ENCODE measurements around the gene HSH2D. TPM values are rescaled to one million over a fixed set of nuclear protein-coding genes. Genes with fewer than 3 reads are reported as not detected.

The HSH2D gene
- total RNA-seq, 1 donor from 2014 or later = not detected

DNA sequence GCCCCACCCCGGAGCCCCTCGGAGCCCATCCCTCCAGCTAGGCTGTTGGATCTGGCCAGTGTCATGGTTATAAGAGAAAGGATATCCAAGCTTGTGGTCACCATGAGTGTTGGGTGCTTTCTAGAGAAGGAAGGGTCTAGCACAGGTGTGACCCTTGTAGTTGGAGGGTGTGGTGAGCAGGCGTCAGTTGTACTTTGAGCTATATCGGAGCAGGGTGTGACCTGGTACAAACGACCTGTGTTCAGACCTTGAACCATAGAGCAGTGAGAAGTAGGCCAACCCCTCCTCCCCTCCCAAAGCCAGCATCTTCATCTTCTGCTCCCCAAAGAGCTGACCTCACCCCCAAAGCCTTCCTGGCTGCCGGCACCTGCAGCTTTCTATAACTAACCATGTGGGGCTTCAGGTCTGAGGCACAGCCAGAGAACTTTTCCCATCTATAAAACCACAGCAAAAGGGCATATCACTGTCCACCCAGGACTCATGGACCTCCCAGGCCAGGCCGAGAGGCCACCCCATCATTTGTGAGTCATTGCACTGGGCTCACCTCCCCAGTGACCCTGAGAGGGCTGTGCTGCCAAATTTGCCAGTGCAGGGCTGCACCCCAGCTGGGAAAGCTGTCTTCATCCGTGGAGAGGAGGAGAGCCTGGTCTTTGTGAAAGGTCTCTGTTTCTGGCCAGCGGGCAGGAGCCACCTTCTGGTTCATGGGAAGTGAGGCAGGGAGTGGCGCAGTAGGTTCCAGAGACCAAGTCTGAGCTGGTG, 17.6 kb upstream of the HSH2D start:
- Mint-ChIP-seq H3K9me3 (ENCODE audit: unreplicated experiment) (no peaks in the 10 kb centered on the region), H3K36me3 (ENCODE audit: low read depth, unreplicated experiment) (peaks cover 28% of the 10 kb centered on the region), H3K4me3 (ENCODE audit: unreplicated experiment) (no peak overlapping the region), H3K4me1 (ENCODE audit: low read depth, unreplicated experiment) (no peaks in the 10 kb centered on the region), H3K27me3 (ENCODE audit: low read depth, unreplicated experiment) (no peaks in the 10 kb centered on the region), H3K27ac (ENCODE audit: unreplicated experiment) (no peak overlapping the region)
- H3K9me3 ChIP-seq (ENCODE audit: insufficient read depth, low read depth, low read length) = no peaks in the 10 kb centered on the region
- TF ChIP-seq, protein P1, sequence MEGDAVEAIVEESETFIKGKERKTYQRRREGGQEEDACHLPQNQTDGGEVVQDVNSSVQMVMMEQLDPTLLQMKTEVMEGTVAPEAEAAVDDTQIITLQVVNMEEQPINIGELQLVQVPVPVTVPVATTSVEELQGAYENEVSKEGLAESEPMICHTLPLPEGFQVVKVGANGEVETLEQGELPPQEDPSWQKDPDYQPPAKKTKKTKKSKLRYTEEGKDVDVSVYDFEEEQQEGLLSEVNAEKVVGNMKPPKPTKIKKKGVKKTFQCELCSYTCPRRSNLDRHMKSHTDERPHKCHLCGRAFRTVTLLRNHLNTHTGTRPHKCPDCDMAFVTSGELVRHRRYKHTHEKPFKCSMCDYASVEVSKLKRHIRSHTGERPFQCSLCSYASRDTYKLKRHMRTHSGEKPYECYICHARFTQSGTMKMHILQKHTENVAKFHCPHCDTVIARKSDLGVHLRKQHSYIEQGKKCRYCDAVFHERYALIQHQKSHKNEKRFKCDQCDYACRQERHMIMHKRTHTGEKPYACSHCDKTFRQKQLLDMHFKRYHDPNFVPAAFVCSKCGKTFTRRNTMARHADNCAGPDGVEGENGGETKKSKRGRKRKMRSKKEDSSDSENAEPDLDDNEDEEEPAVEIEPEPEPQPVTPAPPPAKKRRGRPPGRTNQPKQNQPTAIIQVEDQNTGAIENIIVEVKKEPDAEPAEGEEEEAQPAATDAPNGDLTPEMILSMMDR (IDR thresholded peaks at IDR 0.05; ENCODE audit: insufficient read depth, low read depth, low read length) = no peak
- TF ChIP-seq EZH2 (IDR thresholded peaks at IDR 0.05; ENCODE audit: insufficient read depth, low read length) = no peak
- FAIRE-seq (no peak), DNase-seq (ENCODE audit: low read depth) (no peak)
- no peaks in the 10 kb centered on the region for H3K79me2 ChIP-seq (ENCODE audit: insufficient read depth, low read length)
- H3K27ac ChIP-seq (ENCODE audit: low read depth, low read length) = no peak overlapping the region
- H2AFZ ChIP-seq (ENCODE audit: low read depth, low read length) = no peak overlapping the region
- no peak overlapping the region for H3K4me3 ChIP-seq (ENCODE audit: insufficient read depth, low read depth, low read length)
- H3K36me3 ChIP-seq (ENCODE audit: insufficient read depth, low read length) = peaks cover 25% of the 10 kb centered on the region
- peaks cover 12% of the 10 kb centered on the region for H4K20me1 ChIP-seq (ENCODE audit: insufficient read depth, low read length)
- no peak overlapping the region for H3K9ac ChIP-seq (ENCODE audit: low read length)
- no peak overlapping the region for H3K4me2 ChIP-seq (ENCODE audit: low read length)
- no peaks in the 10 kb centered on the region for H3K4me1 ChIP-seq (ENCODE audit: insufficient read depth, low read length)
- H3K27me3 ChIP-seq (ENCODE audit: insufficient read depth, low read length) = no peaks in the 10 kb centered on the region

DNA sequence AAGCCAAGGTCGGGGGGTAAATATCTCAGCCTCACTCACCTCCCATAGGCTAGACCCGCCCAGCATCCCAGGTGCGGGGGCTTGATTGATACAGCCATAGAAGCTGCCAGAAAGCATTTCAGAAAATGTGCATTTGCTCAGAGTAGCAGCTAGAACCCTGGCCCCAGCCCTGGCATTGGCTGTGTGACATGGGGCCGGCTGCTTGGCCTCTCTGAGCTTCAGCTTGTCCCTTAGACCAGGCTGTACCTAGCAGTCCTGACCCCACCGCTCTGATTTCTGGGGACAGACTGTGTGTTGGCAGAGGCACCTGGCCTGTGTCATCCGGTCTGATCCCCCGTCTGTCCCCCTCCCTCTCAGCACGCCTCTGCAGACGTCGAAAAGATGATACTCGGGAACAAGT, 16.4 kb upstream of the HSH2D start:
- no peak overlapping the region for H3K4me3 ChIP-seq (ENCODE audit: insufficient read depth, low read depth, low read length)
- DNase-seq (ENCODE audit: low read depth) (no peak), FAIRE-seq (no peak)
- H3K4me1 ChIP-seq (ENCODE audit: insufficient read depth, low read length) = no peaks in the 10 kb centered on the region
- H3K79me2 ChIP-seq (ENCODE audit: insufficient read depth, low read length) = no peaks in the 10 kb centered on the region
- peak overlapping the region; percentile 40 for H3K4me3 Mint-ChIP-seq (ENCODE audit: unreplicated experiment)
- H3K9ac ChIP-seq (ENCODE audit: low read length) = no peak overlapping the region
- peaks cover 24% of the 10 kb centered on the region for H3K36me3 ChIP-seq (ENCODE audit: insufficient read depth, low read length)
- H3K36me3 Mint-ChIP-seq (ENCODE audit: low read depth, unreplicated experiment) = peaks cover 27% of the 10 kb centered on the region
- peaks cover 23% of the 10 kb centered on the region for H4K20me1 ChIP-seq (ENCODE audit: insufficient read depth, low read length)
- no peaks in the 10 kb centered on the region for H3K27me3 ChIP-seq (ENCODE audit: insufficient read depth, low read length)
- peaks cover 3% of the 10 kb centered on the region for H3K9me3 Mint-ChIP-seq (ENCODE audit: unreplicated experiment)
- H3K4me1 Mint-ChIP-seq (ENCODE audit: low read depth, unreplicated experiment) = no peaks in the 10 kb centered on the region
- TF ChIP-seq, protein P1 (IDR thresholded peaks at IDR 0.05; ENCODE audit: insufficient read depth, low read depth, low read length) = no peak
- TF ChIP-seq EZH2 (IDR thresholded peaks at IDR 0.05; ENCODE audit: insufficient read depth, low read length) = no peak
- no peak overlapping the region for H3K4me2 ChIP-seq (ENCODE audit: low read length)
- H3K27ac ChIP-seq (ENCODE audit: low read depth, low read length) = no peak overlapping the region
- no peak overlapping the region for H3K27ac Mint-ChIP-seq (ENCODE audit: unreplicated experiment)
- H3K9me3 ChIP-seq (ENCODE audit: insufficient read depth, low read depth, low read length) = no peaks in the 10 kb centered on the region
- no peak overlapping the region for H2AFZ ChIP-seq (ENCODE audit: low read depth, low read length)
- no peaks in the 10 kb centered on the region for H3K27me3 Mint-ChIP-seq (ENCODE audit: low read depth, unreplicated experiment)

DNA sequence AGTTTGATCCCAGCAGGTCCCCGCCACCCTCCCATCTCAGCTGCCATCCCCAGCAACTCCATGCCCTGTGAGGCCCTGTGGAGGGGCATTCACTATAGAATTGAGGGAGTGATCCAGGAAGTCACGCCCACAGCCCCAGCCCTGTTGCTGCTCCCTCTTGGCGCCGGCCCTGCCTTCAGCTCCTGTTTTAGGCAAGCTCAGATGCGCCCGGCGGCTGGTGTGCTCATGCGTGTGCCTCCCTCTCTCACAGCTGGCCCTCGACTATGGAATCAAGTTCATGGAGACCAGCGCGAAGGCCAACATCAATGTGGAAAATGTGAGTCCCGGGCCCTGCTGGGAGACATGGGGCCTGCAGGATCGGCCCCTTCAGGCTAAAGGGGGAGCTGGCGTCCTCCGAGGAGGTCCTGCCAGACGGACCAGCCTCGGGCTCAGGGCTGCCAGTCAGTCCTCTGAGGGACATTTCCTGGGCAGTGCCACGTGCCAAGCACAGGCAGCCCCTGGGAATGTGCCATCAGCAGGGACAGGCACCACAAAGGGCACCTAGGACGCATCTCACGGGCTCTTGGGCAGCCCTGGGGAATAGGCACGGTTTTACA, 15.6 kb upstream of the HSH2D start:
- H3K4me1 ChIP-seq (ENCODE audit: insufficient read depth, low read length) = no peaks in the 10 kb centered on the region
- Mint-ChIP-seq H3K4me3 (ENCODE audit: unreplicated experiment) (no peak overlapping the region), H3K9me3 (ENCODE audit: unreplicated experiment) (peaks cover 3% of the 10 kb centered on the region), H3K36me3 (ENCODE audit: low read depth, unreplicated experiment) (peaks cover 30% of the 10 kb centered on the region), H3K27ac (ENCODE audit: unreplicated experiment) (no peak overlapping the region), H3K27me3 (ENCODE audit: low read depth, unreplicated experiment) (no peaks in the 10 kb centered on the region), H3K4me1 (ENCODE audit: low read depth, unreplicated experiment) (no peaks in the 10 kb centered on the region)
- H2AFZ ChIP-seq (ENCODE audit: low read depth, low read length) = no peak overlapping the region
- FAIRE-seq (no peak), DNase-seq (ENCODE audit: low read depth) (no peak)
- no peak overlapping the region for H3K4me3 ChIP-seq (ENCODE audit: insufficient read depth, low read depth, low read length)
- no peaks in the 10 kb centered on the region for H3K9me3 ChIP-seq (ENCODE audit: insufficient read depth, low read depth, low read length)
- no peaks in the 10 kb centered on the region for H3K79me2 ChIP-seq (ENCODE audit: insufficient read depth, low read length)
- no peak overlapping the region for H3K4me2 ChIP-seq (ENCODE audit: low read length)
- peaks cover 21% of the 10 kb centered on the region for H4K20me1 ChIP-seq (ENCODE audit: insufficient read depth, low read length)
- H3K27ac ChIP-seq (ENCODE audit: low read depth, low read length) = no peak overlapping the region
- H3K27me3 ChIP-seq (ENCODE audit: insufficient read depth, low read length) = no peaks in the 10 kb centered on the region
- H3K9ac ChIP-seq (ENCODE audit: low read length) = no peak overlapping the region
- TF ChIP-seq EZH2 (IDR thresholded peaks at IDR 0.05; ENCODE audit: insufficient read depth, low read length) = no peak
- TF ChIP-seq, protein P1 (IDR thresholded peaks at IDR 0.05; ENCODE audit: insufficient read depth, low read depth, low read length) = no peak
- H3K36me3 ChIP-seq (ENCODE audit: insufficient read depth, low read length) = peaks cover 21% of the 10 kb centered on the region

All from astrocyte (in vitro differentiated cells and primary cell).